ENCODE measurements around the gene TMA16.

Gene TMA16

GRCh38 chr4:163553146-163553545, 58.7 kb downstream of the TMA16 start:
- TF ChIP-seq POLR2AphosphoS5 (IDR thresholded peaks at IDR 0.05; ENCODE audit: low read depth, low read length) (no peak), FOXP2 (optimal IDR thresholded peaks at IDR 0.05; ENCODE audit: borderline replicate concordance, extremely low read depth, extremely low read length, insufficient read depth) (no peak), SIN3A (IDR thresholded peaks at IDR 0.05; ENCODE audit: borderline replicate concordance, insufficient read depth, low read length) (no peak), REST (IDR thresholded peaks at IDR 0.05; ENCODE audit: insufficient read depth in 1 of 2, low read depth in 2 of 2, low read length in 2 of 2) (no peak), TAF1 (IDR thresholded peaks at IDR 0.05; ENCODE audit: borderline replicate concordance, insufficient read depth, low read length) (no peak)

- TF ChIP-seq POLR2AphosphoS5 (IDR thresholded peaks at IDR 0.05; ENCODE audit: low read depth, low read length) (no peak), FOXP2 (optimal IDR thresholded peaks at IDR 0.05; ENCODE audit: borderline replicate concordance, extremely low read depth, extremely low read length, insufficient read depth) (no peak), REST (IDR thresholded peaks at IDR 0.05; ENCODE audit: insufficient read depth in 1 of 2, low read depth in 2 of 2, low read length in 2 of 2) (no peak), SIN3A (IDR thresholded peaks at IDR 0.05; ENCODE audit: borderline replicate concordance, insufficient read depth, low read length) (no peak), TAF1 (IDR thresholded peaks at IDR 0.05; ENCODE audit: borderline replicate concordance, insufficient read depth, low read length) (no peak)
Observed at GRCh38 chr4:163554870-163555465, 60.5 kb downstream of the TMA16 start.

- TF ChIP-seq REST (IDR thresholded peaks at IDR 0.05; ENCODE audit: insufficient read depth in 1 of 2, low read depth in 2 of 2, low read length in 2 of 2): no peak
- TF ChIP-seq FOXP2 (optimal IDR thresholded peaks at IDR 0.05; ENCODE audit: borderline replicate concordance, extremely low read depth, extremely low read length, insufficient read depth): no peak
- TF ChIP-seq TAF1 (IDR thresholded peaks at IDR 0.05; ENCODE audit: borderline replicate concordance, insufficient read depth, low read length): no peak
- TF ChIP-seq POLR2AphosphoS5 (IDR thresholded peaks at IDR 0.05; ENCODE audit: low read depth, low read length): no peak
- TF ChIP-seq SIN3A (IDR thresholded peaks at IDR 0.05; ENCODE audit: borderline replicate concordance, insufficient read depth, low read length): no peak
Observed at GRCh38 chr4:163556177-163556576, 61.7 kb downstream of the TMA16 start.

GRCh38 chr4:163556650-163557391, 62.3 kb downstream of the TMA16 start:
- TF ChIP-seq POLR2AphosphoS5 (IDR thresholded peaks at IDR 0.05; ENCODE audit: low read depth, low read length) (no peak), REST (IDR thresholded peaks at IDR 0.05; ENCODE audit: insufficient read depth in 1 of 2, low read depth in 2 of 2, low read length in 2 of 2) (no peak), TAF1 (IDR thresholded peaks at IDR 0.05; ENCODE audit: borderline replicate concordance, insufficient read depth, low read length) (no peak), SIN3A (IDR thresholded peaks at IDR 0.05; ENCODE audit: borderline replicate concordance, insufficient read depth, low read length) (no peak), FOXP2 (optimal IDR thresholded peaks at IDR 0.05; ENCODE audit: borderline replicate concordance, extremely low read depth, extremely low read length, insufficient read depth) (no peak)
